ENCODE results near the gene ZYG11A.

The ZYG11A gene

GRCh38 chr1:52918201-52918600, 75.6 kb downstream of the ZYG11A start:
- DNase-seq (ENCODE audit: low spot score) = no peak

GRCh38 chr1:52919051-52919722, 76.6 kb downstream of the ZYG11A start:
- no peak for DNase-seq (ENCODE audit: low spot score)

- no peak for DNase-seq (ENCODE audit: low spot score)
Observed at GRCh38 chr1:52919723-52920483, 77.3 kb downstream of the ZYG11A start.

- peak; percentile 41 for DNase-seq (ENCODE audit: low spot score)
Observed at GRCh38 chr1:52920791-52921291, 78.3 kb downstream of the ZYG11A start.

GRCh38 chr1:52925571-52926005, 83.0 kb downstream of the ZYG11A start:
- DNase-seq (ENCODE audit: low spot score) = peak; percentile 52

GRCh38 chr1:52926864-52927211, 84.3 kb downstream of the ZYG11A start:
- DNase-seq (ENCODE audit: low spot score) = no peak

GRCh38 chr1:52927212-52928014, 84.9 kb downstream of the ZYG11A start, which contains the start of gene SCP2:
Gene SCP2, plus strand, starts transcription at chr1:52927276. Its CDS starts 121 bp downstream, at chr1:52927397.
- DNase-seq (ENCODE audit: low spot score) = peak; percentile 85

GRCh38 chr1:52928015-52928404, 85.5 kb downstream of the ZYG11A start:
- DNase-seq (ENCODE audit: low spot score) = peak; percentile 53

- DNase-seq (ENCODE audit: low spot score) = no peak
Observed at GRCh38 chr1:52929019-52929418, 86.5 kb downstream of the ZYG11A start.

GRCh38 chr1:52937433-52938182, 95.0 kb downstream of the ZYG11A start:
- DNase-seq (ENCODE audit: low spot score) = no peak

- DNase-seq (ENCODE audit: low spot score) = no peak
Observed at GRCh38 chr1:52938183-52938451, 95.6 kb downstream of the ZYG11A start.

- DNase-seq (ENCODE audit: low spot score) = no peak
Observed at GRCh38 chr1:52943876-52944416, 101.4 kb downstream of the ZYG11A start.

- no peak for DNase-seq (ENCODE audit: low spot score)
Observed at GRCh38 chr1:52944566-52944965, 102.0 kb downstream of the ZYG11A start.
